HCT116 (cell line): ENCODE results near the gene CLCN3. TPM values are rescaled to one million over a fixed set of nuclear protein-coding genes. Genes with fewer than 3 reads are reported as not detected.

Source experiments
- ATAC-seq: fragments of 200-7000 bp; cut with Tn5 transposase; 2 replicates; pipeline ENCODE4 v1.9.1; 2020; ENCODE audit warnings: mild to moderate bottlenecking, moderate library complexity
- BruUV-seq: library from RNA; stranded (reverse); fragments of 400-500 nt; replicated peaks from 2 replicates; lab custom pipeline; 2021; lab: Mats Ljungman, UMichigan
- CTCF ChIA-PET: fragments of 300-600 bp; sonication (Branson Sonifier 250); formaldehyde crosslinking; loops from one replicate; lab custom pipeline; 2021; ENCODE audit warnings: antibody characterized with exemption; lab: Charles Lee
- POLR2A ChIA-PET: fragments of 300-600, 350-600 bp; sonication (Branson Sonifier 250); formaldehyde crosslinking; loops from one replicate; lab custom pipeline; 2021; ENCODE audit warnings: antibody characterized with exemption; lab: Charles Lee
- RAD21 ChIA-PET, 2 experiments: fragments of 300-600 bp; sonication (Branson Sonifier 250); formaldehyde crosslinking; loops; one replicate each; lab custom pipeline; 2023; ENCODE audit warnings: low total read pairs in 2 of 2; ENCODE audit not compliant: uncharacterized antibody in 2 of 2, unreplicated experiment in 2 of 2, low non-redundant PET in 1 of 2; lab: Charles Lee
- DNase-seq: peaks from one replicate; pipeline ENCODE4 v3.0.0-alpha.2; 2010; ENCODE audit warnings: low read depth, low spot score
- H2AFZ ChIP-seq: fragments of 200-600 bp; shearing (Covaris generic), sonication (generic); 2 replicates; pipeline ENCODE4 v1.6.1; 2017; ENCODE audit warnings: low read depth, mixed run types, mixed read lengths, antibody characterized with exemption, low read length; ENCODE audit not compliant: poor library complexity, severe bottlenecking
- H3K27ac ChIP-seq: 2 replicates; pipeline ENCODE4 v1.5.1; 2012; ENCODE audit warnings: low read depth, low read length
- H3K27me3 ChIP-seq: fragments of 200-600 bp; sonication (generic); 2 replicates; pipeline ENCODE4 v1.6.1; 2016; ENCODE audit warnings: mixed run types, low read length, mixed read lengths; ENCODE audit not compliant: insufficient read depth
- H3K36me3 ChIP-seq, 2 experiments: fragments of 200-500 bp in 1 of 2; fragments of 200-600 bp in 1 of 2; sonication (Bioruptor generic) in 1 of 2; sonication (generic) in 1 of 2; 2 replicates each; pipeline versions ENCODE4 v1.5.1 to v1.6.1; 2014 to 2016; ENCODE audit warnings: low read length in 2 of 2, inconsistent platforms in 1 of 2, mixed read lengths in 1 of 2, mixed run types in 1 of 2; ENCODE audit not compliant: insufficient read depth in 2 of 2, control insufficient read depth in 1 of 2
- H3K4me1 ChIP-seq, 2 experiments: fragments of 200-600 bp in 1 of 2; sonication (generic) in 1 of 2; 2 replicates each; pipeline versions ENCODE4 v1.5.1 to v1.6.1; 2012 to 2017; ENCODE audit warnings: low read length in 2 of 2, inconsistent platforms in 1 of 2, mild to moderate bottlenecking in 1 of 2, mixed read lengths in 1 of 2, mixed run types in 1 of 2, moderate library complexity in 1 of 2; ENCODE audit not compliant: insufficient read depth in 2 of 2, control insufficient read depth in 1 of 2
- H3K4me2 ChIP-seq: fragments of 200-600 bp; sonication (generic); 2 replicates; pipeline ENCODE4 v1.6.1; 2017; ENCODE audit warnings: mixed run types, low read length, mixed read lengths
- H3K4me3 ChIP-seq, 2 experiments: fragments of 200-600 bp in 1 of 2; sonication (generic) in 1 of 2; replicated peaks in 1 of 2; 2 replicates each; pipeline ENCODE4 v1.5.1; 2011 to 2016; ENCODE audit warnings: low read length in 2 of 2, control low read depth in 1 of 2, low read depth in 1 of 2, mild to moderate bottlenecking in 1 of 2, mixed read lengths in 1 of 2, mixed run types in 1 of 2
- H3K79me2 ChIP-seq: fragments of 200-600 bp; sonication (generic); 2 replicates; pipeline ENCODE4 v1.6.1; 2017; ENCODE audit warnings: mild to moderate bottlenecking, mixed run types, low read length, moderate library complexity, mixed read lengths; ENCODE audit not compliant: insufficient read depth
- H3K9ac ChIP-seq: fragments of 200-600 bp; sonication (generic); 2 replicates; pipeline ENCODE4 v1.6.1; 2016; ENCODE audit warnings: low read length, mixed read lengths
- H3K9me2 ChIP-seq: fragments of 200-600 bp; sonication (generic), shearing (Covaris generic); 2 replicates; pipeline ENCODE4 v1.6.1; 2017; ENCODE audit warnings: mixed run types, mild to moderate bottlenecking, moderate library complexity; ENCODE audit not compliant: insufficient read depth
- H3K9me3 ChIP-seq, 2 experiments: fragments of 200-500 bp in 1 of 2; fragments of 200-600 bp in 1 of 2; sonication (Bioruptor generic) in 1 of 2; sonication (generic) in 1 of 2; 2 replicates each; pipeline ENCODE4 v1.6.1; 2014 to 2017; ENCODE audit warnings: low read length in 2 of 2, mixed read lengths in 2 of 2, inconsistent platforms in 1 of 2, low read depth in 1 of 2, mild to moderate bottlenecking in 1 of 2, mixed run types in 1 of 2, moderate library complexity in 1 of 2; ENCODE audit not compliant: control insufficient read depth in 1 of 2, insufficient read depth in 1 of 2
- H4K20me1 ChIP-seq: fragments of 200-600 bp; sonication (generic), shearing (Covaris generic); 2 replicates; pipeline ENCODE4 v1.6.1; 2017; ENCODE audit warnings: mixed run types, mild to moderate bottlenecking, moderate library complexity; ENCODE audit not compliant: insufficient read depth
- ATF3 ChIP-seq: IDR thresholded peaks from 2 replicates; pipeline ENCODE4 v1.6.1; 2012
- CEBPB ChIP-seq: IDR thresholded peaks from 2 replicates; pipeline ENCODE4 v1.6.1; 2012; ENCODE audit warnings: low read depth
- CTCF ChIP-seq, 3 experiments: fragments of 200-600 bp in 1 of 3; sonication (generic) in 1 of 3; IDR thresholded peaks in 2 of 3; conservative IDR thresholded peaks in 1 of 3; 2 replicates each; pipeline ENCODE4 v1.5.1; 2012 to 2017; ENCODE audit warnings: low read depth in 2 of 3, low read length in 2 of 3, antibody characterized with exemption in 1 of 3, borderline replicate concordance in 1 of 3, control low read depth in 1 of 3, mild to moderate bottlenecking in 1 of 3, mixed read lengths in 1 of 3, mixed run types in 1 of 3, moderate library complexity in 1 of 3; ENCODE audit not compliant: insufficient read depth in 1 of 3
- EZH2 ChIP-seq: fragments of 200-600 bp; sonication (generic); IDR thresholded peaks from 2 replicates; pipeline ENCODE4 v1.6.1; 2017; ENCODE audit warnings: antibody characterized with exemption, mixed run types
- EZH2phosphoT487 ChIP-seq: fragments of 200-600 bp; IDR thresholded peaks from 2 replicates; pipeline ENCODE4 v1.6.1; 2018; ENCODE audit warnings: antibody characterized with exemption, borderline replicate concordance
- POLR2AphosphoS5 ChIP-seq: IDR thresholded peaks from 2 replicates; pipeline ENCODE4 v1.6.1; 2011; ENCODE audit warnings: mild to moderate bottlenecking, low read depth, low read length, moderate library complexity
- RAD21 ChIP-seq: IDR thresholded peaks from 2 replicates; pipeline ENCODE4 v1.6.1; 2012; ENCODE audit warnings: low read depth, mild to moderate bottlenecking
- REST ChIP-seq: IDR thresholded peaks from 2 replicates; pipeline ENCODE4 v1.6.1; 2012; ENCODE audit warnings: low read depth
- TCF7L2 ChIP-seq: IDR thresholded peaks from 2 replicates; pipeline ENCODE4 v1.7.0; 2011; ENCODE audit warnings: borderline replicate concordance, inconsistent platforms; ENCODE audit not compliant: insufficient read depth, insufficient read length; ENCODE audit errors: extremely low read depth
- YY1 ChIP-seq: IDR thresholded peaks from 2 replicates; pipeline ENCODE4 v1.6.1; 2011; ENCODE audit warnings: low read length, low read depth, moderate library complexity, mild to moderate bottlenecking; ENCODE audit not compliant: insufficient replicate concordance; ENCODE audit errors: extremely low read depth
- ZFX ChIP-seq: fragments of 450-650 bp; IDR thresholded peaks from 2 replicates; pipeline ENCODE4 v1.6.1; 2017
- ZNF274 ChIP-seq: fragments of 200-500 bp; sonication (Bioruptor generic); IDR thresholded peaks from 2 replicates; pipeline ENCODE4 v1.6.1; 2014; ENCODE audit warnings: mild to moderate bottlenecking, low read depth, low read length, inconsistent platforms
- intact Hi-C: fragments of 100-400 bp; cut with micrococcal nuclease; formaldehyde crosslinking; loops from 2 replicates; pipeline ENCODE4 v1.10.0; 2022
- total RNA-seq: library from RNA; stranded (reverse); gene quantifications from one replicate; pipeline ENCODE4 v1.2.1, GENCODE V29; 2021; ENCODE audit not compliant: unreplicated experiment

The CLCN3 gene
- total RNA-seq, 1 experiment from 2014 or later: 60.4 TPM

GRCh38 chr4:169765835-169766234, 145.5 kb downstream of the CLCN3 start:
- Histone ChIP-seq H3K4me1 (peaks cover 0 to 12% of the 10 kb centered on the region in 2 experiments; a peak in 2 of 4 replicates), H3K27me3 (no peaks in the 10 kb centered on the region), H3K4me2 (peak overlapping the region; percentile 9; the same call in 1 of the 2 replicates), H3K9me2 (no peaks in the 10 kb centered on the region), H3K4me3 (no peak overlapping the region), H3K9ac (no peak overlapping the region), H3K9me3 (no peaks in the 10 kb centered on the region), H2AFZ (no peak overlapping the region), H3K79me2 (no peaks in the 10 kb centered on the region), H4K20me1 (no peaks in the 10 kb centered on the region), H3K27ac (no peak overlapping the region), H3K36me3 (no peaks in the 10 kb centered on the region)
- RAD21 ChIA-PET: no interaction called here
- intact Hi-C loops: no loop called here
- ATAC-seq: no peak
- TF ChIP-seq YY1 (no peak), ATF3 (no peak), ZNF274 (no peak), EZH2 (no peak), POLR2AphosphoS5 (no peak), TCF7L2 (no peak), CEBPB (no peak), ZFX (no peak), CTCF (IDR thresholded peaks at IDR 0.05 in 2 of 3, conservative IDR thresholded peaks at IDR 0.05 in 1 of 3; ENCODE audit: borderline replicate concordance in 1 of 3, insufficient read depth in 1 of 3, low read depth in 2 of 3, low read length in 2 of 3) (no peak), REST (no peak), RAD21 (no peak), EZH2phosphoT487 (no peak)
- POLR2A ChIA-PET: no interaction called here
- no peak for DNase-seq
- no TSS peak for BruUV-seq
- CTCF ChIA-PET: interaction anchor here (1.8 kb wide), 1 partner anchor 153 kb away, joined by 3 read pairs; no protein-coding TSS in a partner anchor
